Erythroblast (primary cell): ENCODE data around the gene TEX2.

Source experiments
- GATA1 ChIP-seq: IDR thresholded peaks from 2 replicates; pipeline ENCODE4 v1.6.1; 2011; ENCODE audit warnings: low read depth, mild to moderate bottlenecking, control low read depth, low read length, moderate library complexity
- POLR2A ChIP-seq: IDR thresholded peaks from 2 replicates; pipeline ENCODE4 v1.6.1; 2011; ENCODE audit warnings: mild to moderate bottlenecking, low read length

DNA sequence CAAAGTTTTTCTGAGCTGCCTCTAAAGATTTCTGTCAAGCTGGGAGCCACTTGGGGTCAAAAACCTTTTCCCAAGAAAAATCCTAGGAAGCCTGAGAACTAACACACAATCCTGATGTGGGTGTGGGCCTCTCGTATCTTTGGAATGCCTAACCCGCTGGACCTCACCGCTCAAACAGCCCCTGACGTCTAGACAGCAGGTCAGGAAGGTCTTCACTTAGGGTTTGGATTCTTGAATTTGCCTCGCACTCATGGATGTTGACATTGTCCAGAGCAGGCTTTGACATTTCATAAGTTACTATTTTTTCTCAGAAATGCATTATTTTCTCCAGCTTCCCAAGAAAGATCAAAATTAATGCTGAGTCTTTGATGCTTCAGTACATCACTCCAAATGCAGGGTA lies 18.9 kb downstream of the TEX2 start:
- TF ChIP-seq POLR2A (no peak), GATA1 (no peak)
